Activated CD8-positive, alpha-beta memory T cell treated with anti-CD3 and anti-CD28 coated beads for 4 hours (primary cell): ENCODE data around the gene TLE4.
"Not testable (repeated sequence)": the region's sequence is repeated elsewhere in the genome, so short reads cannot be mapped to it uniquely, and the experiment has no call there.

Experiments used
- DNase-seq, 2 donors: peaks; one replicate each; pipeline ENCODE4 v3.0.0-alpha.2; 2020; ENCODE audit warnings: low read depth in 2 of 2

Gene TLE4

DNA sequence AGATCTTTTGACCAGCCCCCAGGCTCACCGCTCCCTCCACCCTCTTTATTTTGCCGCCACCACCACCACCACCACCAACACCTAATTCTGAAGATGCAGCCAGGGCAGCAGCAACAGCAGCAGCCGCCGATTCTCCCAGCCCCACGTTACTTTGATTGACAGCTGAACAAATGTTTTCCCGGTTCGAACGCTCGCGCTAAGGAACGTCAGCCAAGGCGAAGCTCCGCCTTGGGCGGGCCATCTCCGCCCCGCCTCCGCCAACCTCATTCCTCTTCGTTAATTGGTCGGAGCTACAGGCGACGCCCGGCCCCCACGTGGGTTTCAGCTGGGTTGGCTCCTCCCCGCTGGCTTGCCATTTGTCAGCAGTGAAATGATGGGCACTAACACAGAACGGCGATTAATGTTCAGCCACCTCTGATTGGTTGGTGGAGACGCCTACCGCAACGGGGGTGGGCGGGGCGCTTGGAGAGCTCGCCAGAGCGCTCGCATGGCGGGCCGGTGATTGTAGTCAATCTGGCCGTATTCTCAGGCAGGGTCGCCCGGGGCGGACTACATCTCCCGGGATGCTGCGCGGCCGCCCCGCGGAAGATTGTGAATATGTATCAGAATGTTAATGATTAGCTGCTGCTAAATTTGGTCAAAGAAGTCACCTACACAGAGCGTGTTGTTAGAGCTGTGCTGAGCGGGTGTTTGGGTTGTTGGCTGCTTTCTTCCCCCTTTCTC lies at the start of gene TLE4:
Gene TLE4 (plus strand): TSS at position 657 of the 723 bp plus-strand sequence. CDS start 826 bp downstream, outside the sequence.
- peak; percentile 98 to 100 for DNase-seq

DNA sequence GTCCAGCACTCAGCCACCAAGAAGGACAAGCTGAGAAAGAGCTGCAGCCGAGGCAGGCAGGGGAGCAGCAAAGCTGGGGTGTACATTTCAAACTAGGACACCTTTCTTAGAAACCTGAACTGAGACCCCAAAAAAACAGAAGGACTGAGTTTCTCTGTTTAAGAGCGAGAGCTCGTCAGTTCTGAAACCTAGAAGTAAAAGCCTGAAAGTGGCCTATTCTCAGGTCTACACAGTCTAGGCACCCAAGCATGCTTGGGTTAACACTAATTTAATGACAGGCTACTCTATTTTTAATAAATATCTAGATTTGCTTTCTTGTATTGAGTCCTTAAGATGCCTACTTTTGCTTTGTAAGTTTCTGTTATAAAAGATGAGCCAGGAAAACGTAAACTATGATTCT lies 49.0 kb upstream of the TLE4 start:
- DNase-seq: no peak

GRCh38 chr9:79524266-79524665 lies 47.5 kb upstream of the TLE4 start:
- DNase-seq: no peak

GRCh38 chr9:79526149-79526672 lies 45.6 kb upstream of the TLE4 start:
- no peak for DNase-seq

GRCh38 chr9:79535534-79535933 lies 36.2 kb upstream of the TLE4 start:
- no peak for DNase-seq

DNA sequence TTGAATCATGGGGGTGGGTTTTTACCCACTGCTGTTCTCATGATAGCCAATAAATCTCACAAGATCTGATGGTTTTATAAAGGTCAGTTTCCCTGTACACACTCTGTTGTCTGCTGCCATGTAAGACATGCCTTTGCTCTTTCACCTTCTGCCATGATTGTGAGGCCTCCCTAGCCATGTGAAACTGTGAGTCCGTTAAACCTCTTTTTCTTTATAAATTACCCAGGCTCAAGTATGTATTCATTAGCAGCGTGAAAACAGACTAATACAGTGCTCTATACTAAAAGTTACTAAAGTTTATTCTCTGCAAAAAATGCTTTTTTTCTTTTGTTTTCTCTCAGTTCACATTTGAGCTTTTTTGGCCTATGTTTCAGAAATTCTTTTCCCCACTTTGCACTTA lies 33.9 kb upstream of the TLE4 start:
- DNase-seq: no peak

DNA sequence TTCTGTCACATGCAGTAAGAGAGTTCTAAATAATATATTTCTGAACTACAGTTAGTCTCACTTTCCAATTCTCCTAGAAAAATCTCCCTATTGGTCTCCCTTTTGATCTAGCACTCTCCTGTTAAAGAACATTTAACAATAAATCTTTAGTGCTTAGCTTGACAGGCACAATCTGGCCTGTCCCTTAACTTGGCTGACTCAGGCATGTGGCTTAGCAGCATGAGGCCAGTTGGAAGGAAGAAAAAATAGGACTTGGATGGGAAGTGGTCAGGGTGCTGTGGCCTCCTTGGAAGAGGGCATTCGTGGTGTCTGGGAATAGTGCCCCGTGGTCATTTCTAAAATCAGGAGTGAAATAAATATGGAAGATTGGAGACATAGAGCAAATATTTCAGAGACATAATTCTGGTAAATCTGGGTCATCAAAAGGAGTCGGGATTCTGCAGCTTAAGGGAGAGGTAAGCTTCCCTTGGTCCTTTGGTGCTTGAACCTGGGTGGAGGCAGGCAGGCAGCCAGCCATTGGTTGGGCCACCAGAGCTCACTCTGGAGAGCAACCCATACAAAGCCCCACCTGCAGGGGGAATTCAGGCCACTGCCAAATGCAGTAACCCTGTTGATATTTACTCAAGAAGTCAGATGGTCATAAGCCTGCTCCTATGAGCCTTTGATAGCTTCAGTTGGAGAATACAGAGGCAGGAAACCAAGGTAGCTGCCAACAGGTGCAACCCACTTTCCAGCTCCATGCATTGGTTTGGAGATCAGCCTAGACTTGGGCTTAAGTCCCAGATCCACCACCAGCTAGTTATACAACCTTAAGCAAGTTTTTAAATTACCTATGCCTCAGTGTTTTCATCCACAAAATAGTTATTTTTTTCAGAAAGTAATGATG lies 28.8 kb upstream of the TLE4 start:
- DNase-seq: no peak

GRCh38 chr9:79544375-79544774 lies 27.4 kb upstream of the TLE4 start:
- DNase-seq: not testable (repeated sequence)

DNA sequence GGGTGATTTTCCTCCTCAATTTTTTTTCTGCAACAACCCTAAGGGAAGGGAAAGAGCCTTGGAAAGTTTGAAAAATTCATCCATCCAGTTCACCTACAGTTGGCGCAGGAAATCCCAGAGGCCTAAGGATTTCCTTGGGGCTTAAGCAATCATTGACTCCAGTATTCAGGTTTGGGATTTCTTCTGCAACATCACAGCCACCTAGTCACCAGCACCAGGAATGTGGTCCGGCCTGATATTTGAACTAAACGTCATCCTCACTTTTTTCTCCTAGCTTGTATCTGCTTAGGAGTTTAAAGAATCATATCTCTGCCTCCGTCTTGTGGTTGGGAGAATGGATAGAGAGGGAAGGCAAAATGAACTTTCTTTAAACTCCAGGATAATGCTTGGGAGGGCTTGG lies 20.2 kb upstream of the TLE4 start:
- DNase-seq: no peak

GRCh38 chr9:79551994-79552393 lies 19.8 kb upstream of the TLE4 start:
- DNase-seq: no peak

- no peak for DNase-seq
These were observed 16.2 kb upstream of the TLE4 start for GRCh38 chr9:79555474-79556089.

DNA sequence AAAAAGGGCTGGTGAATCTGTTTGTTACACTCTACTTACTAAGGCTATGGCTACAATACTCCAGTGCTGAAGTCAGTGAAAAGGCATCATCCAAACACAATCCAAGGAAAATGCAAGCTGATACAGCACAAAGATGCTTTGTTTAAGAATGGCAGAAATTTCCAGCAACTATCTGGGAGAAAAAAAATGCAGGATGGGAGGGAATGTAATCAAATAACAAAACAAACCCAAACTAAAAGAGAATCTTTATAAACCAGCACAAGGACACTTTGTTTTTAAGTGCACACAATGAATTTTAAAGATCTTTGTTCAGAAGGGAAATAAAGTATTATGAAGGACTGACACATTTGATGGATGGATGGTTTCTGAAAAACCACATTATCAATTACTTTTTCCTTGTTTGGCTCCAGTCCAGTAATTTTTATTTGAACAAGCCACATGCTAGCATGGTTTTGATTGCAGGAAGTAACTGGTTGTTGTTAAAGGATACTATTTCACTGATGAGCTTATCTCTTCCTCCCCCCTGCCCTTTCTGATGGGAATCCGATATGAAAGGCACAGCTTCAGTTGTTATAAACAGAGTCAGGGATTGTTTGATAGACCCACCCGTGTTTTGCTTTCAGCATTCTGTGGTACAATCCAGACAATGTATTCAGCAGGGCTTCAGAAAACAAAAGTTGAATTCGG lies 12.1 kb upstream of the TLE4 start:
- no peak for DNase-seq

DNA sequence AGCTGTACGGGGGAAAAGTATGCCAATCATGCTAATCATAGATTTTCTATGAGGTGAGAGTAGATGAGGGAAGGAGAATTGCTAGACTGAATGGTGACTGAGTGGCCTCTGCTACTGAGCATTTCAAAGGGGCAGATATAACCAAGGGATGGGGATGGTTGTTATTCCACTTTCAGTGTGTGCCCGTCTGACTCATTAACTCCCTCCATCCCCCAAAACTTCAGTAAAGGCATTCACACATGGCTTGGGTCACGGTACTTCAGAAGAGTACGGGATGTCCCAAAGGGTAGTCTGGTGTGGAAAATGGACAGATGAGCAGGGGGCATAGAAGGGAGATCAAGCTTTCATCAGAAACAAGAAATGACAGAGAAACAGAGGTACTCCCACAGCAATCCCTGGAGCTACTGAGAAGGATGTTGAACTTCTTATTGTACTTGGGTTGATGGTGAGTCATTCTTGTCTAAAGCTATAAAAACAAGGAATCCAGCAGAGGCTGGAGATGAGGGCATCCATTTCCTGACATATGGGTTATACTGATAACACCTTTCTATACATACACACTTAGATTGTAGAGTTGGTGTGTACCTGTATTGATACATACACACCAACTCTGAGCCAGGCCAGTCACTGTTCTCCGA lies 8.9 kb upstream of the TLE4 start:
- DNase-seq: no peak

- DNase-seq: no peak
These were observed 7.7 kb upstream of the TLE4 start for GRCh38 chr9:79564105-79564504.

DNA sequence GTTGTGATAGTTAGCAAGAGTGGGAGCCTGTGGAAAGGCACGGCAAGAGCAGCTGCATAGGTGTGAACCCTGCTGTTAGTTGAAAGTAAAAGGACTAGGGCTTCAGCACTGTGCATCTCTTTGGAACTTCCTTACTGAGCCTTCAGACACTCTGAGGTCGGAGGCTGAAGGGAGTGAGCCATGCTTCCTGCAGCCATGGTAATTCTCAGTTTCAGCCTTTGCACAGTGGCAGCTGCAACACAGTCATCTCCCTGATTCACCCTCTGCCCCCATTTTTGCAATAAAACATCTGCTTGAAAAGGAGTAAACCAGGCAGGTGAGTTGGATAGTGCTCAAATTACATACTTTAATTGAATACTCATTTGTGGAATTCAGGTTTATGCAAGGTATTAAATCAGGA lies 6.5 kb upstream of the TLE4 start:
- DNase-seq: no peak

- DNase-seq: no peak
These were observed 4.1 kb upstream of the TLE4 start for GRCh38 chr9:79567671-79568098.

DNA sequence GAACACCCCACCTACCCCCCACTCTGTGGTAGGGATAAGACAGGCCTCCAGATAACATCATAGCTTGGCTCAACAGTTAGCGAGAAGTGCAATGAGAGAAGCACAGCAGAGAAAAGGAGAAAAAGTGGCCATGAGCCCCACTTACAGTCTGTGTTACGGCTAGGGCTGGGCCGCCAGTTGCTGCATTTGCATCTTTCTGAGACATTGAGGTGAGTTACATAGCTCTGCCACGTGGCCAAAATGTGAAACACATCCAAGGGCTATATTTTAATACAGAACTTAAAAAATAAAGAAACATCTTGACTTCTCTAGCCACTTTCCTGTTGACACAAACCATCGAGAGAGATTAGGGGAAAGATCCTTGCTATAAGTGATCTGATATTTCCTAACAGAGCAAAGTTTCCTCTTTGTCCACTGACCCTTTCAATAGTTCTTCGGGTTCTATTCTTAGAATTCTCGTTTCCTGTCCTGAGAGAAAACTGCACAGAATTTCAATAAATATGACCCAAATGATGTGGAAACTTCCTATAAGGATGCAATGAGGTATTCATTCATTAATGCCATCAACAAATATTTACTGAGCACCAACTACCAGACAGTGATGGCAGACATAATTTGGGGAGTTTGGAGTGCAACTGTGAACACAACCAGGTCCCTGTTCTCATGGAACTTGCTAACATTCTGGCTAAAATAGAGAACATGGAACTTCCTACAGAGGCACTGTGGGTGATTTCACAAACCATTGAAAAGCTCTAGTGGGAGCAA lies 3.2 kb upstream of the TLE4 start:
- DNase-seq: no peak

DNA sequence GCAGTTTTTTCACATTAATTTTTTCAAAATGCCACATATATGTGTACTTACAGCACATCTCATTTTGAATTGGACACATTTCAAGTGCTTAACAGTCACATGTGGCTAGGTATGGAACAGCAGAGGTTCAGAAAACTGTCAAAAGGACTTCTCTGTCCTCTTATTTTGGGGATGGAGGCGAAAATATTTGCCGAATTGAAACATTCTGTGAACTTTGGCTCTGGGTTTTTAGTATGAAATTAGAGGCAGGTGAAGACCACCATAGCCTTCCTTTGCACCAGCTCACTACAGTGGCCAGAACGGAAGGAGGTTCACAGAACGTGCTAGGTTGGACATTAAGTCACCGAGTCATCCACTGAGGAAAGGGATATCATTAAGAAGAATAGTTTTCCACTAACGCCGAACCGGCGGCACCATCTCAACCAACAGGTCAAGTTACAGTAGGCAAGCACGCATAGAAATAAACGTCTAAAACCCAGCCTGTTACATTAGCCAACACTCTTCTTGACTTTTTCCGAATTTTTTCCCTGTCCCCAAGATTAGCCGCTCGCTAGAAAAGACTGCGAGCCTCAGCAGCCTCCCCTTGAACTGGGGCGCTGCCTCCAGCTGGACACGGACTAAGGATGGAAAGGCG lies 1.8 kb upstream of the TLE4 start:
- DNase-seq: no peak

- no peak for DNase-seq
These were observed 1.1 kb upstream of the TLE4 start for GRCh38 chr9:79570448-79571308.
